CD4-positive, alpha-beta T cell (primary cell): ENCODE data around the gene FBXL14. TPM values are rescaled to one million over a fixed set of nuclear protein-coding genes. Genes with fewer than 3 reads are reported as not detected.
A peak's percentile ranks its signal among the peaks of the same experiment; 100 is the strongest.

ENCODE experiments used
- ATAC-seq: fragments of 200-7000 bp; cut with Tn5 transposase; one replicate; pipeline ENCODE4 v1.10.0; 2022; ENCODE audit warnings: mild to moderate bottlenecking; ENCODE audit not compliant: poor library complexity
- CTCF ChIA-PET: fragments of 350-600 bp; sonication (Branson Sonifier 250); formaldehyde crosslinking; loops from one replicate; lab custom pipeline; 2021; ENCODE audit warnings: antibody characterized with exemption, inconsistent platforms; lab: Charles Lee
- POLR2A ChIA-PET: fragments of 350-600 bp; sonication (Branson Sonifier 250); formaldehyde crosslinking; loops from one replicate; lab custom pipeline; 2021; ENCODE audit warnings: antibody characterized with exemption, inconsistent platforms; lab: Charles Lee
- DNase-seq, 14 experiments: peaks; one replicate each; pipeline ENCODE4 v3.0.0-alpha.2; 2013 to 2020; ENCODE audit warnings: mixed read lengths in 2 of 14
- H3K27ac ChIP-seq, 2 donors: one replicate each; pipeline versions ENCODE4 v1.5.1 to v1.7.0; 2013; ENCODE audit warnings: low read length in 2 of 2, low read depth in 1 of 2, mild to moderate bottlenecking in 1 of 2
- H3K27me3 ChIP-seq, 2 experiments: 1 replicate in 1 of 2; 2 replicates in 1 of 2; pipeline versions ENCODE4 v1.6.1 to v1.7.0; 2013; ENCODE audit warnings: low read length in 2 of 2, control low read depth in 1 of 2, mild to moderate bottlenecking in 1 of 2, moderate library complexity in 1 of 2; ENCODE audit not compliant: insufficient read depth in 2 of 2, control insufficient read depth in 1 of 2
- H3K36me3 ChIP-seq: one replicate; pipeline ENCODE4 v1.6.1; 2013; ENCODE audit warnings: low read length, control low read depth; ENCODE audit not compliant: insufficient read depth
- H3K4me1 ChIP-seq: one replicate; pipeline ENCODE4 v1.6.1; 2013; ENCODE audit warnings: low read length, control low read depth; ENCODE audit not compliant: insufficient read depth
- H3K4me3 ChIP-seq: one replicate; pipeline ENCODE4 v1.5.1; 2013; ENCODE audit warnings: mild to moderate bottlenecking, low read length, moderate library complexity
- H3K9me3 ChIP-seq, 2 experiments: 1 replicate in 1 of 2; 2 replicates in 1 of 2; pipeline versions ENCODE4 v1.6.1 to v1.7.0; 2013; ENCODE audit warnings: low read length in 2 of 2, mild to moderate bottlenecking in 2 of 2, control low read depth in 1 of 2, moderate library complexity in 1 of 2; ENCODE audit not compliant: control insufficient read depth in 1 of 2, insufficient read depth in 1 of 2
- H3K27ac Mint-ChIP-seq: one replicate; pipeline ENCODE4 v1.8.0; 2020; ENCODE audit warnings: mixed read lengths
- H3K27me3 Mint-ChIP-seq: one replicate; pipeline ENCODE4 v1.8.0; 2021; ENCODE audit warnings: mixed read lengths
- H3K36me3 Mint-ChIP-seq: one replicate; pipeline ENCODE4 v1.8.0; 2021; ENCODE audit warnings: low read depth, mixed read lengths
- H3K4me1 Mint-ChIP-seq: one replicate; pipeline ENCODE4 v1.8.0; 2021; ENCODE audit warnings: low read depth, mixed read lengths
- H3K4me3 Mint-ChIP-seq: one replicate; pipeline ENCODE4 v1.8.0; 2020; ENCODE audit warnings: mild to moderate bottlenecking, mixed read lengths
- H3K9me3 Mint-ChIP-seq: one replicate; pipeline ENCODE4 v1.8.0; 2020; ENCODE audit warnings: mixed read lengths
- intact Hi-C, 2 experiments: fragments of 100-400 bp; cut with DNase I in 1 of 2; cut with micrococcal nuclease in 1 of 2; formaldehyde crosslinking; loops; one replicate each; pipeline versions ENCODE4 v1.15.1 to v1.9.0; 2023 to 2025; cut with DNase I, micrococcal nuclease
- total RNA-seq, 174 experiments: library from RNA in 2 of 174; stranded (reverse) in 2 of 174; gene quantifications; one replicate each; pipeline ENCODE4 v1.2.3 and lab custom pipeline; 2021 to 2026
- TF ChIP-seq, protein P1 (sequence below): fragments of 200-600 bp; IDR thresholded peaks from one replicate; pipeline ENCODE4 v1.8.0; 2022; ENCODE audit warnings: antibody characterized with exemption, mild to moderate bottlenecking

The FBXL14 gene
- total RNA-seq, 2 experiments from 2014 or later: 32.3 to 33.6 TPM

DNA sequence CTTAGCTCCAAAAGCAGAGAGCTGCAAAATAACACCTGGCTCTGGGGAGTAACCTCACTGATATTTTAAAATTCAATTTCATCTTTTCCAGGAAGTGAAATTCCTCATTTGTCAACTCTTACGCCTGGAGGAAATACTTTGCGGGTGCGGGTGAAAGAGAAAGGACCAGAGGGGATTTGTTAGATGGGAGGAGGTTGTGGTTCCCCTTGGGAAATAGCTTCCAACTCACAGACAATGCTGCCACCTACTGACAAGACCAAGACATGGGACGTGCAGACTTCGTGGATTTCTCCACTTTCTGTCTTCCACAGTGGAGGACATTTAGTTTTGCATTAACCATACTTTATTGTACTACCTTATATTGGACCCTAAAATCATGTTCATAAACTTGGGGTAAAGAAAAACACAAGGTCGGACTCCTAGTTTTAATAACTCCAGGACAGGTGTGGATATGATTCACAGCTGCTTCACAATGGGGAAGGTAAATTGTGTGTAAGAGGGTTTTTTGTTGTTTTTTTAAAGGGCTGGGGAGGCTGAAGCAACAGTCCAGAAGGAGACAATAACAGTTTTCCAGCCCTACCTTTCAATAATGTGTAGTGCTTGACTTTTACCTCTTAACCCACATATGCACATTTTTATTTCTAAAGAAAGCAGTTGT lies 10.8 kb downstream of the FBXL14 start:
- H3K36me3 ChIP-seq: peaks cover 11% of the 10 kb centered on the region
- H3K27me3 ChIP-seq: no peaks in the 10 kb centered on the region
- no peak overlapping the region for H3K4me3 ChIP-seq
- H3K27me3 Mint-ChIP-seq: no peaks in the 10 kb centered on the region
- peak overlapping the region; percentile 2 for H3K4me3 Mint-ChIP-seq
- intact Hi-C loops: loop anchor here (1.0 to 2.0 kb wide), 2 partner anchors 21 to 465 kb away; no protein-coding TSS in a partner anchor
- no peaks in the 10 kb centered on the region for H3K9me3 Mint-ChIP-seq
- peak; percentile 74 for ATAC-seq
- H3K4me1 Mint-ChIP-seq: peaks cover 26% of the 10 kb centered on the region
- H3K27ac ChIP-seq: no peak overlapping the region
- TF ChIP-seq, protein P1, sequence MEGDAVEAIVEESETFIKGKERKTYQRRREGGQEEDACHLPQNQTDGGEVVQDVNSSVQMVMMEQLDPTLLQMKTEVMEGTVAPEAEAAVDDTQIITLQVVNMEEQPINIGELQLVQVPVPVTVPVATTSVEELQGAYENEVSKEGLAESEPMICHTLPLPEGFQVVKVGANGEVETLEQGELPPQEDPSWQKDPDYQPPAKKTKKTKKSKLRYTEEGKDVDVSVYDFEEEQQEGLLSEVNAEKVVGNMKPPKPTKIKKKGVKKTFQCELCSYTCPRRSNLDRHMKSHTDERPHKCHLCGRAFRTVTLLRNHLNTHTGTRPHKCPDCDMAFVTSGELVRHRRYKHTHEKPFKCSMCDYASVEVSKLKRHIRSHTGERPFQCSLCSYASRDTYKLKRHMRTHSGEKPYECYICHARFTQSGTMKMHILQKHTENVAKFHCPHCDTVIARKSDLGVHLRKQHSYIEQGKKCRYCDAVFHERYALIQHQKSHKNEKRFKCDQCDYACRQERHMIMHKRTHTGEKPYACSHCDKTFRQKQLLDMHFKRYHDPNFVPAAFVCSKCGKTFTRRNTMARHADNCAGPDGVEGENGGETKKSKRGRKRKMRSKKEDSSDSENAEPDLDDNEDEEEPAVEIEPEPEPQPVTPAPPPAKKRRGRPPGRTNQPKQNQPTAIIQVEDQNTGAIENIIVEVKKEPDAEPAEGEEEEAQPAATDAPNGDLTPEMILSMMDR: peak; percentile 96
- peaks cover 16% of the 10 kb centered on the region for H3K36me3 Mint-ChIP-seq
- peaks cover 5% of the 10 kb centered on the region for H3K4me1 ChIP-seq
- CTCF ChIA-PET: interaction anchor here (0.6 to 3.3 kb wide), 20 partner anchors 9 to 1007 kb away, joined by 3 to 70 read pairs (median 3); partner anchors contain the start of gene FBXL14
- POLR2A ChIA-PET: interaction anchor here (0.7 to 3.8 kb wide), 11 partner anchors 9 to 490 kb away, joined by 3 to 37 read pairs (median 4); partner anchors contain the start of gene FBXL14
- no peaks in the 10 kb centered on the region for H3K9me3 ChIP-seq
- peak in 13 of 14 experiments; percentile 37 to 88 (median 53) for DNase-seq
- peak overlapping the region; percentile 16 for H3K27ac Mint-ChIP-seq

DNA sequence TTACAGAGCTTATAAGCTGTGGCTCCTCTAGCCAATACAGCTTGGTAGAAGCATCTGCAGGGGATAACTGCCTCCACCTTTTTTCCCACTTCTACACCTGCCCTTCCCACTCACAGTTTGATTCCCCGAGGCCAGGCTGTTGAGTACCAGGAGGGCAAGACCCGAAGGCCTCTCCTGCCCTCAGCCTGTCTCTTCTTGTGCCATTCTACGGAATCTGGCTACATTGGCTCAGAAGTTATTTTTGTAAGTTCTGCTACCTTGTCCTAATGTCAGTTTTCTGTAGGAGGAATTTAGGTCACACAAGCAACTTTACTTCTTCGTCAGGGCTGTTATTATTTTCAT lies 11.7 kb downstream of the FBXL14 start:
- no peaks in the 10 kb centered on the region for H3K27me3 Mint-ChIP-seq
- no peak overlapping the region for H3K4me3 ChIP-seq
- TF ChIP-seq, protein P1: no peak
- H3K36me3 Mint-ChIP-seq: peaks cover 9% of the 10 kb centered on the region
- H3K9me3 ChIP-seq: no peaks in the 10 kb centered on the region
- peaks cover 11% of the 10 kb centered on the region for H3K36me3 ChIP-seq
- H3K4me3 Mint-ChIP-seq: no peak overlapping the region
- no peaks in the 10 kb centered on the region for H3K27me3 ChIP-seq
- ATAC-seq: no peak
- no peaks in the 10 kb centered on the region for H3K9me3 Mint-ChIP-seq
- POLR2A ChIA-PET: interaction anchor here (0.8 to 3.8 kb wide), 7 partner anchors 10 to 490 kb away, joined by 3 to 37 read pairs (median 4); no protein-coding TSS in a partner anchor
- no peak for DNase-seq
- CTCF ChIA-PET: interaction anchor here (0.7 to 3.3 kb wide), 11 partner anchors 13 to 832 kb away, joined by 3 to 70 read pairs (median 3); no protein-coding TSS in a partner anchor
- peaks cover 2% of the 10 kb centered on the region for H3K4me1 ChIP-seq
- no peak overlapping the region for H3K27ac Mint-ChIP-seq
- peaks cover 18% of the 10 kb centered on the region for H3K4me1 Mint-ChIP-seq
- intact Hi-C loops: loop anchor here (1.0 to 2.0 kb wide), 2 partner anchors 22 to 464 kb away; no protein-coding TSS in a partner anchor
- H3K27ac ChIP-seq: no peak overlapping the region

- no peak overlapping the region for H3K4me3 ChIP-seq
- no peaks in the 10 kb centered on the region for H3K9me3 ChIP-seq
- Mint-ChIP-seq H3K27me3 (no peaks in the 10 kb centered on the region), H3K9me3 (no peaks in the 10 kb centered on the region), H3K4me1 (peaks cover 12% of the 10 kb centered on the region), H3K27ac (no peak overlapping the region), H3K36me3 (peaks cover 5% of the 10 kb centered on the region), H3K4me3 (no peak overlapping the region)
- intact Hi-C loops: loop anchor here in 1 of 2 experiments (1.0 to 2.0 kb wide), 2 partner anchors 23 to 464 kb away; no protein-coding TSS in a partner anchor
- H3K27ac ChIP-seq: no peak overlapping the region
- H3K4me1 ChIP-seq: peaks cover 2% of the 10 kb centered on the region
- ATAC-seq: no peak
- TF ChIP-seq, protein P1: no peak
- H3K27me3 ChIP-seq: no peaks in the 10 kb centered on the region
- H3K36me3 ChIP-seq: peaks cover 12% of the 10 kb centered on the region
- POLR2A ChIA-PET: interaction anchor here (1.5 to 3.8 kb wide), 3 partner anchors 11 to 465 kb away, joined by 7 to 37 read pairs (median 34); no protein-coding TSS in a partner anchor
- DNase-seq: no peak
- CTCF ChIA-PET: interaction anchor here (1.2 to 3.3 kb wide), 2 partner anchors 460 to 464 kb away, joined by 3 to 70 read pairs; no protein-coding TSS in a partner anchor
These were observed 12.2 kb downstream of the FBXL14 start for GRCh38 chr12:1581973-1582708.
